Measurements from ENCODE around the gene ALK. TPM values are rescaled to one million over a fixed set of nuclear protein-coding genes. Genes with fewer than 3 reads are reported as not detected.

Gene ALK
- total RNA-seq, 4 donors from 2014 or later, result 0.85 to 2.4 (median 1.8) TPM

DNA sequence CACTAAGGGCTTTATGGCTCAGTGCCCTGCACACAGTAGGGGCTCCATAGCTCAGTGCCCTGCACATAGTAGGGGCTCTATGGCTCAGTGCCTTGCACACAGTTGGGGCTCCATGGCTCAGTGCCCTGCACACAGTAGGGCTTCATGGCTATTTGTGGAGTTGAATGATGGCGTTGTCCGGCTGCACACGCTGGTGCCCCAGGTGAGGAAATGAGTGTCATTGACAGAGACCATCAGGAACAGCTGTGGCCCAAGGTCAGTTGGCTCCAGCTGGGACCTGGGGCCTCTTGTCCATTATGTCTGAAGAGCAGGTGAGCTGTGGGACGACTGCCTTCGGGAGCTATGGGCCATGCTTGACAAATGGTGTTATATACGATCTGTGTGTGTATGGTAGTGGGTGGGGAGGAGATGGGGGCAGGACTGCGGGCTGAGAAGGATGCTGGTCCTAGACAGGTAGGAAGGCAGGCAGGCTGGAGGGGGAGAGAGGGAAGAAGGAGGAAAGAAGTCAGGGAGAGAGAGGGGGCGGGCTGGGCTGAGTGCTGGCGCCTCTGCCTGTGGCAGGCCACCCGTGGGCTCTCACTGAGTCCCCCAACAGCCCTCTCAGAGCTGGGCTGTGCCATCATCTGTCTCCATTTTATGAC lies 675.5 kb downstream of the ALK start:
- TF ChIP-seq, protein P1, sequence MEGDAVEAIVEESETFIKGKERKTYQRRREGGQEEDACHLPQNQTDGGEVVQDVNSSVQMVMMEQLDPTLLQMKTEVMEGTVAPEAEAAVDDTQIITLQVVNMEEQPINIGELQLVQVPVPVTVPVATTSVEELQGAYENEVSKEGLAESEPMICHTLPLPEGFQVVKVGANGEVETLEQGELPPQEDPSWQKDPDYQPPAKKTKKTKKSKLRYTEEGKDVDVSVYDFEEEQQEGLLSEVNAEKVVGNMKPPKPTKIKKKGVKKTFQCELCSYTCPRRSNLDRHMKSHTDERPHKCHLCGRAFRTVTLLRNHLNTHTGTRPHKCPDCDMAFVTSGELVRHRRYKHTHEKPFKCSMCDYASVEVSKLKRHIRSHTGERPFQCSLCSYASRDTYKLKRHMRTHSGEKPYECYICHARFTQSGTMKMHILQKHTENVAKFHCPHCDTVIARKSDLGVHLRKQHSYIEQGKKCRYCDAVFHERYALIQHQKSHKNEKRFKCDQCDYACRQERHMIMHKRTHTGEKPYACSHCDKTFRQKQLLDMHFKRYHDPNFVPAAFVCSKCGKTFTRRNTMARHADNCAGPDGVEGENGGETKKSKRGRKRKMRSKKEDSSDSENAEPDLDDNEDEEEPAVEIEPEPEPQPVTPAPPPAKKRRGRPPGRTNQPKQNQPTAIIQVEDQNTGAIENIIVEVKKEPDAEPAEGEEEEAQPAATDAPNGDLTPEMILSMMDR (IDR thresholded peaks at IDR 0.05; ENCODE audit: low read depth), result no peak

DNA sequence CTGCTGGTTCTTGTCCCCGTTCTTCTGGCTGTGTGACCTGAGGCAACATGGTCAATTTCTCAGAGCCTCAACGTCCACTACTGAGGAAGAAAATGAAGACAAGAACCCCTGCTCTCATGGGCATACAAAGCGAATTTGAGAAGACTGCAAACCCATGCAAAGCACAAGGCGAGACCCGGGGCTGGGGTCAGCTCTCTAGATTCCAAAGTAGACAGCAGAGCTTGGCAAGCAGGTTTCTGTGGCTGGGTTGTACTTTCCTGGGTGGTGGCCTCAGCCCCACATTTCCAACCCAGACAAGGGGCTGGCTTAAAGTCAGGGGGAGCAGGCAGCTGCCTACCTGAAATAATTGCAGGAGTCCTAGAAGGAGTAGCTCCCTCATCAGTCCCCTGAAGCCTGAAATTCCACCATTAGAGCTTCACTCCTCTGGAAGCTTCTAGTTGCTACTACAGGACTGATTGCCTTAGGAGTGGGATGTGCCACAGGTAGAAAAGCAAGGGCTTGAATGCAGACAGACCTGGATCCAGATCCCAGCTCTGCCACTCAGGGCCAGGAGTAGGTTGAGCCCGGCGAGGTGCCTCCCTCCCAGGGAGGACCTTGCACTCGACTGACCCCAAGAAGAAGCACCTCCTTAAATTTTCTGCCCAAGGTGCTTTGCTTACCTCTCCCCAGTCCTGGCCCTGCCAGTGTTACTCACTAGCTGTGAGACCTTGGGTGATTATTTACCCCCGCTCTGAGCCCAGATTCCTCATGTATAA lies 678.6 kb downstream of the ALK start:
- TF ChIP-seq, protein P1 (IDR thresholded peaks at IDR 0.05; ENCODE audit: low read depth), result no peak

DNA sequence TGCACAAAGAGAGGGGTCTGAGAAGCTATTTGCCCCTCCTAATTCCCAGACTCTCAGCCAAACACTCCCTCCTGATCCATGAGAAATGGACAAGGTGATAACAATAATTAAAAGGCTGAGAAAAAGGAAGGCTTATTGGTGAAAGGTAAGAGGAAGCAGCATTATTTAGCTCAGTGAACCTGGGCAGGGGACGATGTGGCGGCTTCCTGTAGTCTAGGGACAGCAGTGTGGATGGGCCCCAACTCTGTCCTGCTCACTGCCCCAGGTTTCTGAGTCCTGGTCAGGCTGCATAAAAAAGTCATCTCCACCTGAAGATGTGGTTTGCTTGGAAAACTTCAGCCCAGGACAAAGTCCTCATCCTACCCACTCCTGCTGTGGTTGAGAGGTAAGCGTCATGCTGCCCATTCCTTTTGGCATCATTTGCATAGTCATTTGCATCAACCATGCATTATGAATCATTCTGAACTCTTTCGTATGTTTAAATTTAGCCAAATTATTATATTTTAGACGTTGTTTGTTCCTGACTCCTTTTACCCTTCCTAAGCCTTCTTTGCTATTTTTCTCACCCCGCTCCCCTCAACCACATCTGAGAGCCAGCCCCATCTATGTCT lies 679.3 kb downstream of the ALK start:
- TF ChIP-seq, protein P1 (IDR thresholded peaks at IDR 0.05; ENCODE audit: low read depth), result no peak

DNA sequence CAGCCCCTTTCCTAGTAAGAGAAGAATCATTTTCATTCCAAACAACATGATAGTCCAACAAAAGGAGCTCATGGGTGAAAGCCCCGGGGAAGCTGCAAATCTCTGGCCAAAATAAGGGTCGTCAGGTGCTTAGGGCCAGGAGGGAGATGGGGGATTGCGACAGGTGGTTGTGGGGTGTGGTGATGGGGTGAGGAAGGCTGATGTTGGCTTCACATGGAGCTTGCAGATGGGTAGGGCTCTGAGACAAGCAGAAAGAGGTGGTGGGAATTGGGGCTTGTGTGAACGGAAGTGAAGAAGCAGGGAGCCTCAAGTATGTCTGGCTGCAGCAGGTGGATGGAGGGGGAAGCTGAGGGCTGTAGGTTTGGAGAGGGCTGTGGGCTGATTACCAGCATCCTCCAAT lies 680.0 kb downstream of the ALK start:
- TF ChIP-seq, protein P1 (IDR thresholded peaks at IDR 0.05; ENCODE audit: low read depth), result no peak

DNA sequence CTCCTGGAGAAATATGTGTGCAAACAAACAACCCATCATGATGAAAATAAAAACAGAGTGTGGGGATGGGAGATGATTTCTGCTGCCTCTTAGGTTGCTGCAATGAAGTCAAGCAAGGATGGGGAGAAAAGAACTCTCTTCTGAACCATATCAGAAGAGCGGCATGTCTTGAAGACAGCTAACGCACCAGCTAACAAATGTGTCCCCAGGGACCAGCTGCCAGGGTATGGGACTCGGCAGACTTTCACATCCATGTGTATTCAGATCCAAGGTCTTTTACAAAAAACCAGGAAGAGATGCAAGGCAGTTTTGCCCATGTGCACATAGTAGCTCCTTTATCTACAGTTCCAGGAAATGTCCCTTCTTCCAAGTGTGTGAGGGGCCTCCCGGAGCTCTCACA lies 680.8 kb downstream of the ALK start:
- TF ChIP-seq, protein P1 (IDR thresholded peaks at IDR 0.05; ENCODE audit: low read depth), result no peak

DNA sequence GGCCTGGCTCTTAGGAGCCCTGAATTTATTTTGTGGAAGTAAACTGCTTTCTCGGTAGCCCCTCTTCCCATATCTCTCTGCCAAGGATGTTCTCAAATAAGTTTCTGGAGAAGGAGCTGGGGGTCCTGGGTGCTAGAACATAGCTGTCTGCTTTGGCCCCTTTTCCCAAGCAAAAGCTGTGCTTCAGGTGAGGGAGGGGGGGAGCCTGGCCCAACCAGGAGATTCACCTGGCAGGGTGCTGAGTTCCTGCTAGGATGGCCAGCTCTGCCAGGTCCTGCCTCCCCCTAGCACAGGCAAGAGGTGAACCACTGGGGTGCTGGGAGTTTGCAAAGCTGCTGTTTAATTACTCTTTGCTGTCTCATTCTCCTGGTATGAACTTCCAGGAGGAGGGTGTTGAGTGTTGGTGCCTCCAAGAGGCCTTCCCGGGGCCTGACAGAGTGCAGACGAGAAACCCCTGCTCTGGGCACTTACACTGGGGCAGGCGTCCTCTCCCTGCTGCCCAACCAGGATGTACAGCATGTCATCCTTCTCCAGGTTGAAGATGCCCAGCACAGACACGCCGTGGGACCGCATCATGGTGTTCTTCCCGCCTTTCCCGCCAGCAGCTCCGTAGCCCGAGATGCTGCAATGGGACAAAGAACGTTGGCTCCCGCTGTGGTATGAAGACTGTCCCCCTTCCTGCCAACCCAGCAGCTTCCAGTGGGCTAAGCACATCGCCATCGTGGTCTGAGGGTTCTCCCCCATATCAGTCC lies 682.0 kb downstream of the ALK start:
- TF ChIP-seq, protein P1 (IDR thresholded peaks at IDR 0.05; ENCODE audit: low read depth), result no peak

DNA sequence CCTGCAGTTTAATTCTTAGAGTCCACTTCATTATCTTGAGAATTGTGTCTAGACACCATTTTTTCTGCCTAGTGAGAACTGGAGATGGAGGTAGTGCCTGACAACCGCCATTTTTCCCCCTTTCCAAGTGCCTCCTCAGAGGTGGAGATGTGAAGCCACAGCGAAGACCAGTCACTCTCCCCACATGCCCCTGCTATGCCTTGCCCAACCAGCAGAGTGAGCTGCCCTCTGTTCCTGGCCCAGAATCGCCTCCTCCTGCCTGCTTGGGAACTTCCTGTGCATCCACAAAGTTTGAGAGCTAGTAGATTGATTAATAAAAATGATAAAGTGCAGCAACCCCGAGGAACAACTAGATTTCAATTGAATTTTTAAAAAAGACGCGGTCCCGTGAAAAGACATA lies 682.9 kb downstream of the ALK start:
- TF ChIP-seq, protein P1 (IDR thresholded peaks at IDR 0.05; ENCODE audit: low read depth), result no peak
